Measurements from ENCODE around the gene KRT26.

DNA sequence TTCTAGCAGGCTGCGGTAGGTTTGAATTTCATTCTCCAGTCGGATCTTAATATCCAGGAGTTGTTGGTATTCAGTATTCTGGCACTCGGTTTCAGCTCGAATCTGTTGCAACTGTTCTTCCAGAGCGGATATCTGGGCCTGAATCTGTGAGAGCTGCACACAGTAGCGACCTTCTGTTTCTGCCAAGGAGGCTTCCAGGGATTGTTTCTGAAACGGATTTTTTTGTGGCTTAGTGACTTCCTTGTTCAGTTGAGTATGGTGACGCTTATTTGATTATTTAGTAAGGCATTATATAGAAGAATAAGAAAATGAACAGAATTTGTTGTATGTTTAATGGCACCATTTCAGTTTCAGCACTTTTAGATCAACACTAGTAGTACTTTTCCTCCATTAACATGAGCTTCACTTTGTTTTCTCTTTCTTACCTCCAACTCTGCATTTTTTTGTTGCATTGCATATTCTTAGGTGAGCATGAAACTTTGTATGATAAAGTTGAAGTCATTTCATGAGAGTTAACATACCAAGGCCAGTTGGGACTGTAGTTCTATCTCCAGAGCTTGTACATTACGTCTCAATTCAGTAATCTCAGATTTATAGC, 47.6 kb upstream of the KRT26 start:
- TF ChIP-seq, protein P1, sequence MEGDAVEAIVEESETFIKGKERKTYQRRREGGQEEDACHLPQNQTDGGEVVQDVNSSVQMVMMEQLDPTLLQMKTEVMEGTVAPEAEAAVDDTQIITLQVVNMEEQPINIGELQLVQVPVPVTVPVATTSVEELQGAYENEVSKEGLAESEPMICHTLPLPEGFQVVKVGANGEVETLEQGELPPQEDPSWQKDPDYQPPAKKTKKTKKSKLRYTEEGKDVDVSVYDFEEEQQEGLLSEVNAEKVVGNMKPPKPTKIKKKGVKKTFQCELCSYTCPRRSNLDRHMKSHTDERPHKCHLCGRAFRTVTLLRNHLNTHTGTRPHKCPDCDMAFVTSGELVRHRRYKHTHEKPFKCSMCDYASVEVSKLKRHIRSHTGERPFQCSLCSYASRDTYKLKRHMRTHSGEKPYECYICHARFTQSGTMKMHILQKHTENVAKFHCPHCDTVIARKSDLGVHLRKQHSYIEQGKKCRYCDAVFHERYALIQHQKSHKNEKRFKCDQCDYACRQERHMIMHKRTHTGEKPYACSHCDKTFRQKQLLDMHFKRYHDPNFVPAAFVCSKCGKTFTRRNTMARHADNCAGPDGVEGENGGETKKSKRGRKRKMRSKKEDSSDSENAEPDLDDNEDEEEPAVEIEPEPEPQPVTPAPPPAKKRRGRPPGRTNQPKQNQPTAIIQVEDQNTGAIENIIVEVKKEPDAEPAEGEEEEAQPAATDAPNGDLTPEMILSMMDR (IDR thresholded peaks at IDR 0.05; ENCODE audit: low read depth, low read length) = no peak
- TF ChIP-seq POLR2A (IDR thresholded peaks at IDR 0.05; ENCODE audit: extremely low read depth, insufficient read length) = no peak
- TF ChIP-seq, protein P2, sequence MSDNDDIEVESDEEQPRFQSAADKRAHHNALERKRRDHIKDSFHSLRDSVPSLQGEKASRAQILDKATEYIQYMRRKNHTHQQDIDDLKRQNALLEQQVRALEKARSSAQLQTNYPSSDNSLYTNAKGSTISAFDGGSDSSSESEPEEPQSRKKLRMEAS (IDR thresholded peaks at IDR 0.05; ENCODE audit: low read depth, low read length) = no peak

Data from NB4 (cell line).